MCF 10A (cell line): Measurements from ENCODE around the gene TBCK. TPM values are rescaled to one million over a fixed set of nuclear protein-coding genes. Genes with fewer than 3 reads are reported as not detected.
"Not testable (repeated sequence)": the region's sequence is repeated elsewhere in the genome, so short reads cannot be mapped to it uniquely, and the experiment has no call there.

Experiments
- BruUV-seq: library from RNA; stranded (reverse); fragments of 400-500 nt; replicated peaks from 2 replicates; lab custom pipeline; 2021; lab: Mats Ljungman, UMichigan
- CTCF ChIA-PET: fragments of 300-600 bp; sonication (Branson Sonifier 250); formaldehyde crosslinking; extraction: SDS; loops from one replicate; lab custom pipeline; 2021; ENCODE audit warnings: antibody characterized with exemption, inconsistent platforms; lab: Yijun Ruan, JAX
- POLR2A ChIA-PET: fragments of 300-600, 350-650 bp; sonication (Branson Sonifier 250); formaldehyde crosslinking; extraction: SDS; loops from one replicate; lab custom pipeline; 2020; ENCODE audit warnings: antibody characterized with exemption, inconsistent platforms; lab: Yijun Ruan, JAX
- DNase-seq: peaks from one replicate; pipeline ENCODE4 v3.0.0-alpha.2; 2018; ENCODE audit not compliant: unreplicated experiment
- H3K27ac Mint-ChIP-seq: one replicate; pipeline ENCODE4 v1.8.0; 2022; ENCODE audit warnings: mild to moderate bottlenecking, low read depth, mixed read lengths; ENCODE audit not compliant: unreplicated experiment
- H3K27me3 Mint-ChIP-seq: one replicate; pipeline ENCODE4 v1.8.0; 2022; ENCODE audit warnings: mixed read lengths; ENCODE audit not compliant: insufficient read depth, unreplicated experiment
- H3K36me3 Mint-ChIP-seq: one replicate; pipeline ENCODE4 v1.8.0; 2022; ENCODE audit warnings: mild to moderate bottlenecking, moderate library complexity, mixed read lengths; ENCODE audit not compliant: insufficient read depth, unreplicated experiment
- H3K4me1 Mint-ChIP-seq: one replicate; pipeline ENCODE4 v1.8.0; 2022; ENCODE audit warnings: mixed read lengths; ENCODE audit not compliant: insufficient read depth, unreplicated experiment
- H3K4me3 Mint-ChIP-seq: one replicate; pipeline ENCODE4 v1.8.0; 2022; ENCODE audit warnings: mild to moderate bottlenecking, moderate library complexity, mixed read lengths; ENCODE audit not compliant: unreplicated experiment
- H3K9me3 Mint-ChIP-seq: one replicate; pipeline ENCODE4 v1.8.0; 2022; ENCODE audit warnings: mixed read lengths; ENCODE audit not compliant: unreplicated experiment
- CTCF ChIP-seq: fragments of 200-600 bp; IDR thresholded peaks from one replicate; pipeline ENCODE4 v1.8.0; 2022; ENCODE audit warnings: antibody characterized with exemption, mild to moderate bottlenecking; ENCODE audit not compliant: unreplicated experiment
- intact Hi-C: fragments of 100-400 bp; cut with micrococcal nuclease; formaldehyde crosslinking; loops from 2 replicates; pipeline ENCODE4 v1.14.1; 2022
- total RNA-seq: library from RNA; stranded (reverse); gene quantifications from 2 replicates; pipeline ENCODE4 v1.2.3, GENCODE V29; 2022

Gene TBCK
- total RNA-seq, 1 experiment from 2014 or later, result 27.8 TPM

- no peak for TF ChIP-seq CTCF
- intact Hi-C loops, result no loop called here
- ChIA-PET CTCF (no interaction called here), POLR2A (no interaction called here)
- Mint-ChIP-seq H3K9me3 (no peaks in the 10 kb centered on the region), H3K4me1 (no peaks in the 10 kb centered on the region), H3K36me3 (peaks cover 41% of the 10 kb centered on the region), H3K4me3 (no peak overlapping the region), H3K27me3 (no peaks in the 10 kb centered on the region), H3K27ac (no peak overlapping the region)
- no peak for DNase-seq
- BruUV-seq, result no TSS peak
Measured at GRCh38 chr4:106231931-106232330, 84.1 kb downstream of the TBCK start.

GRCh38 chr4:106222548-106222947 is 93.5 kb downstream of the TBCK start:
- Mint-ChIP-seq H3K9me3 (no peaks in the 10 kb centered on the region), H3K36me3 (peaks cover 11% of the 10 kb centered on the region), H3K27me3 (no peaks in the 10 kb centered on the region), H3K4me3 (no peak overlapping the region), H3K4me1 (no peaks in the 10 kb centered on the region), H3K27ac (no peak overlapping the region)
- CTCF ChIA-PET, result no interaction called here
- intact Hi-C loops, result no loop called here
- DNase-seq, result no peak
- TF ChIP-seq CTCF, result no peak
- no TSS peak for BruUV-seq
- POLR2A ChIA-PET, result no interaction called here

GRCh38 chr4:106213291-106213690 is 102.7 kb downstream of the TBCK start:
- intact Hi-C loops, H3K27me3 Mint-ChIP-seq, POLR2A ChIA-PET, H3K9me3 Mint-ChIP-seq, BruUV-seq, H3K27ac Mint-ChIP-seq, H3K36me3 Mint-ChIP-seq, H3K4me3 Mint-ChIP-seq, CTCF ChIA-PET, H3K4me1 Mint-ChIP-seq, DNase-seq: not testable (repeated sequence)

GRCh38 chr4:106210021-106210420 is 106.0 kb downstream of the TBCK start:
- intact Hi-C loops, result no loop called here
- ChIA-PET CTCF (interaction anchor here (0.6 to 0.7 kb wide), 2 partner anchors 10 to 600 kb away, joined by 3 read pairs; no protein-coding TSS in a partner anchor), POLR2A (interaction anchor here (0.6 kb wide), 1 partner anchor 10 kb away, joined by 3 read pairs; no protein-coding TSS in a partner anchor)
- TF ChIP-seq CTCF, result no peak
- no peaks in the 10 kb centered on the region for H3K9me3 Mint-ChIP-seq
- no peaks in the 10 kb centered on the region for H3K27me3 Mint-ChIP-seq
- no peak overlapping the region for H3K4me3 Mint-ChIP-seq
- H3K27ac Mint-ChIP-seq, result no peak overlapping the region
- DNase-seq, result no peak
- H3K36me3 Mint-ChIP-seq, result no peaks in the 10 kb centered on the region
- no peaks in the 10 kb centered on the region for H3K4me1 Mint-ChIP-seq
- BruUV-seq, result no TSS peak
